A549 (cell line): ENCODE data around the gene ELOB.

Experiments
- CBX2 ChIP-seq: fragments of 200-600 bp; sonication (generic); IDR thresholded peaks from 2 replicates; pipeline ENCODE4 v1.6.1; 2016; ENCODE audit warnings: low read depth, mild to moderate bottlenecking, borderline replicate concordance
- CBX8 ChIP-seq: fragments of 200-600 bp; sonication (generic); IDR thresholded peaks from 2 replicates; pipeline ENCODE4 v1.6.1; 2016
- EHMT2 ChIP-seq: fragments of 200-600 bp; sonication (generic); IDR thresholded peaks from 2 replicates; pipeline ENCODE4 v1.6.1; 2016; ENCODE audit warnings: antibody characterized with exemption, low read depth, mild to moderate bottlenecking, moderate library complexity
- EP300 ChIP-seq, 2 experiments: fragments of >200 bp; sonication (Bioruptor Twin); formaldehyde crosslinking; IDR thresholded peaks; 2 replicates in 1 of 2; 3 replicates in 1 of 2; pipeline ENCODE4 v1.6.1; 2016 to 2017
- JUN ChIP-seq, 2 experiments: fragments of >200 bp; sonication (Bioruptor Twin); formaldehyde crosslinking; IDR thresholded peaks; 2 replicates in 1 of 2; 3 replicates in 1 of 2; pipeline ENCODE4 v1.6.1; 2016 to 2017
- NR3C1 ChIP-seq: fragments of >200 bp; sonication (Bioruptor Twin); formaldehyde crosslinking; IDR thresholded peaks from 3 replicates; pipeline ENCODE4 v1.6.1; 2017
- PHF8 ChIP-seq: fragments of 200-600 bp; sonication (generic); IDR thresholded peaks from 2 replicates; pipeline ENCODE4 v1.6.1; 2016; ENCODE audit warnings: low read depth, mild to moderate bottlenecking, antibody characterized with exemption, moderate library complexity, borderline replicate concordance
- POLR2A ChIP-seq: IDR thresholded peaks from 2 replicates; pipeline ENCODE4 v1.6.1; 2012; ENCODE audit warnings: mild to moderate bottlenecking, low read length
- RAD21 ChIP-seq, 2 experiments: fragments of >200 bp in 1 of 2; sonication (Bioruptor Twin) in 1 of 2; formaldehyde crosslinking in 1 of 2; IDR thresholded peaks in 1 of 2; conservative IDR thresholded peaks in 1 of 2; 2 replicates in 1 of 2; 3 replicates in 1 of 2; pipeline ENCODE4 v1.6.1; 2012 to 2018; ENCODE audit warnings: inconsistent platforms in 1 of 2
- RNF2 ChIP-seq: fragments of 200-600 bp; sonication (generic); IDR thresholded peaks from 2 replicates; pipeline ENCODE4 v1.6.1; 2016; ENCODE audit warnings: low read depth, mild to moderate bottlenecking, antibody characterized with exemption, moderate library complexity, borderline replicate concordance
- TF ChIP-seq, protein P1 (sequence below): fragments of >200 bp; sonication (Bioruptor Twin); formaldehyde crosslinking; IDR thresholded peaks from 3 replicates; pipeline ENCODE4 v1.5.1; 2016
- TF ChIP-seq, protein P2 (sequence below): IDR thresholded peaks from 2 replicates; pipeline ENCODE4 v1.6.1; 2012
- TF ChIP-seq, protein P3 (sequence below): fragments of 250-450 bp; sonication (Bioruptor Pico); IDR thresholded peaks from 2 replicates; pipeline ENCODE4 v1.5.0; 2021; ENCODE audit warnings: mild to moderate bottlenecking, moderate library complexity, borderline replicate concordance
- TF ChIP-seq, protein P4 (sequence below): IDR thresholded peaks from 2 replicates; pipeline ENCODE4 v1.6.1; 2012

- TF ChIP-seq POLR2A (no peak), RNF2 (no peak), CBX2 (no peak), EHMT2 (no peak), PHF8 (no peak), EP300 (IDR thresholded peaks at IDR 0.05) (no peak), CBX8 (no peak), NR3C1 (no peak), RAD21 (conservative IDR thresholded peaks at IDR 0.05 in 1 of 2, IDR thresholded peaks at IDR 0.05 in 1 of 2) (no peak), JUN (IDR thresholded peaks at IDR 0.05) (no peak)
- TF ChIP-seq, protein P1, sequence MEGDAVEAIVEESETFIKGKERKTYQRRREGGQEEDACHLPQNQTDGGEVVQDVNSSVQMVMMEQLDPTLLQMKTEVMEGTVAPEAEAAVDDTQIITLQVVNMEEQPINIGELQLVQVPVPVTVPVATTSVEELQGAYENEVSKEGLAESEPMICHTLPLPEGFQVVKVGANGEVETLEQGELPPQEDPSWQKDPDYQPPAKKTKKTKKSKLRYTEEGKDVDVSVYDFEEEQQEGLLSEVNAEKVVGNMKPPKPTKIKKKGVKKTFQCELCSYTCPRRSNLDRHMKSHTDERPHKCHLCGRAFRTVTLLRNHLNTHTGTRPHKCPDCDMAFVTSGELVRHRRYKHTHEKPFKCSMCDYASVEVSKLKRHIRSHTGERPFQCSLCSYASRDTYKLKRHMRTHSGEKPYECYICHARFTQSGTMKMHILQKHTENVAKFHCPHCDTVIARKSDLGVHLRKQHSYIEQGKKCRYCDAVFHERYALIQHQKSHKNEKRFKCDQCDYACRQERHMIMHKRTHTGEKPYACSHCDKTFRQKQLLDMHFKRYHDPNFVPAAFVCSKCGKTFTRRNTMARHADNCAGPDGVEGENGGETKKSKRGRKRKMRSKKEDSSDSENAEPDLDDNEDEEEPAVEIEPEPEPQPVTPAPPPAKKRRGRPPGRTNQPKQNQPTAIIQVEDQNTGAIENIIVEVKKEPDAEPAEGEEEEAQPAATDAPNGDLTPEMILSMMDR, result no peak
- TF ChIP-seq, protein P2, sequence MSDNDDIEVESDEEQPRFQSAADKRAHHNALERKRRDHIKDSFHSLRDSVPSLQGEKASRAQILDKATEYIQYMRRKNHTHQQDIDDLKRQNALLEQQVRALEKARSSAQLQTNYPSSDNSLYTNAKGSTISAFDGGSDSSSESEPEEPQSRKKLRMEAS, result no peak
- TF ChIP-seq, protein P3, sequence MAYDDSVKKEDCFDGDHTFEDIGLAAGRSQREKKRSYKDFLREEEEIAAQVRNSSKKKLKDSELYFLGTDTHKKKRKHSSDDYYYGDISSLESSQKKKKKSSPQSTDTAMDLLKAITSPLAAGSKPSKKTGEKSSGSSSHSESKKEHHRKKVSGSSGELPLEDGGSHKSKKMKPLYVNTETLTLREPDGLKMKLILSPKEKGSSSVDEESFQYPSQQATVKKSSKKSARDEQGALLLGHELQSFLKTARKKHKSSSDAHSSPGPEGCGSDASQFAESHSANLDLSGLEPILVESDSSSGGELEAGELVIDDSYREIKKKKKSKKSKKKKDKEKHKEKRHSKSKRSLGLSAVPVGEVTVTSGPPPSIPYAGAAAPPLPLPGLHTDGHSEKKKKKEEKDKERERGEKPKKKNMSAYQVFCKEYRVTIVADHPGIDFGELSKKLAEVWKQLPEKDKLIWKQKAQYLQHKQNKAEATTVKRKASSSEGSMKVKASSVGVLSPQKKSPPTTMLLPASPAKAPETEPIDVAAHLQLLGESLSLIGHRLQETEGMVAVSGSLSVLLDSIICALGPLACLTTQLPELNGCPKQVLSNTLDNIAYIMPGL (CRISPR knock-in tag), result no peak
- TF ChIP-seq, protein P4, sequence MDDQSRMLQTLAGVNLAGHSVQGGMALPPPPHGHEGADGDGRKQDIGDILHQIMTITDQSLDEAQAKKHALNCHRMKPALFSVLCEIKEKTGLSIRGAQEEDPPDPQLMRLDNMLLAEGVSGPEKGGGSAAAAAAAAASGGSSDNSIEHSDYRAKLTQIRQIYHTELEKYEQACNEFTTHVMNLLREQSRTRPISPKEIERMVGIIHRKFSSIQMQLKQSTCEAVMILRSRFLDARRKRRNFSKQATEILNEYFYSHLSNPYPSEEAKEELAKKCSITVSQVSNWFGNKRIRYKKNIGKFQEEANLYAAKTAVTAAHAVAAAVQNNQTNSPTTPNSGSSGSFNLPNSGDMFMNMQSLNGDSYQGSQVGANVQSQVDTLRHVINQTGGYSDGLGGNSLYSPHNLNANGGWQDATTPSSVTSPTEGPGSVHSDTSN, result no peak
Observed at GRCh38 chr16:2779978-2780898, 3.2 kb upstream of the ELOB start.
